K562 (cell line): Measurements from ENCODE around the gene TP73. TPM values are rescaled to one million over a fixed set of nuclear protein-coding genes. Genes with fewer than 3 reads are reported as not detected.

Experiments used
- CBFA2T3 ChIP-seq: fragments of 450-650 bp; IDR thresholded peaks from 2 replicates; pipeline ENCODE4 v1.6.1; 2017
- CGGBP1 ChIP-seq: fragments of 250-450 bp; sonication (Bioruptor Pico); IDR thresholded peaks from 2 replicates; pipeline ENCODE4 v1.9.0; 2021; ENCODE audit warnings: mild to moderate bottlenecking
- CREBBP ChIP-seq: IDR thresholded peaks from one replicate; pipeline ENCODE4 v1.6.1; 2012; ENCODE audit warnings: low read depth, mild to moderate bottlenecking, control low read depth, inconsistent platforms, low read length
- CXXC5 ChIP-seq: fragments of 250-450 bp; sonication (Bioruptor Pico); IDR thresholded peaks from 2 replicates; pipeline ENCODE4 v1.8.0; 2022; ENCODE audit warnings: inconsistent platforms, mild to moderate bottlenecking, moderate library complexity
- E2F3 ChIP-seq: fragments of 250-450 bp; sonication (Bioruptor Pico); IDR thresholded peaks from 2 replicates; pipeline ENCODE4 v1.4.0; 2020; ENCODE audit warnings: mild to moderate bottlenecking
- E2F6 ChIP-seq, 2 experiments: IDR thresholded peaks; 2 replicates each; pipeline ENCODE4 v1.6.1; 2011; ENCODE audit warnings: borderline replicate concordance in 1 of 2, control low read depth in 1 of 2, low read depth in 1 of 2, low read length in 1 of 2, mild to moderate bottlenecking in 1 of 2, mixed read lengths in 1 of 2, moderate library complexity in 1 of 2; ENCODE audit not compliant: insufficient read depth in 1 of 2, insufficient read length in 1 of 2, poor library complexity in 1 of 2, severe bottlenecking in 1 of 2; ENCODE audit errors: extremely low read depth in 1 of 2
- FOXJ3 ChIP-seq: sonication (generic); formaldehyde crosslinking; IDR thresholded peaks from 2 replicates; pipeline ENCODE4 v1.4.0; 2020; ENCODE audit warnings: mild to moderate bottlenecking, missing genetic modification reagents
- HES1 ChIP-seq: fragments of 450-650 bp; IDR thresholded peaks from 2 replicates; pipeline ENCODE4 v1.6.1; 2016; ENCODE audit warnings: low read depth, mild to moderate bottlenecking, moderate library complexity
- MGA ChIP-seq: fragments of 450-650 bp; IDR thresholded peaks from 2 replicates; pipeline ENCODE4 v1.6.1; 2016; ENCODE audit warnings: mild to moderate bottlenecking, moderate library complexity
- POLR2B ChIP-seq: fragments of 450-650 bp; IDR thresholded peaks from 2 replicates; pipeline ENCODE4 v1.6.1; 2018; ENCODE audit warnings: low read depth; ENCODE audit not compliant: partially characterized antibody
- PRPF4 ChIP-seq: fragments of 200-400 bp; formaldehyde crosslinking; IDR thresholded peaks from one replicate; pipeline ENCODE4 v1.6.1; 2017; ENCODE audit warnings: low read length, low read depth, mild to moderate bottlenecking; ENCODE audit not compliant: insufficient read depth, poor library complexity, severe bottlenecking
- RB1 ChIP-seq: fragments of 450-650 bp; IDR thresholded peaks from 2 replicates; pipeline ENCODE4 v1.6.1; 2017; ENCODE audit warnings: low read depth, mild to moderate bottlenecking
- SMARCC2 ChIP-seq: fragments of 450-650 bp; IDR thresholded peaks from 2 replicates; pipeline ENCODE4 v1.6.1; 2017; ENCODE audit warnings: antibody characterized with exemption, moderate library complexity, mild to moderate bottlenecking, low read depth
- SOX6 ChIP-seq: fragments of 450-650 bp; IDR thresholded peaks from 2 replicates; pipeline ENCODE4 v1.6.1; 2014; ENCODE audit warnings: mild to moderate bottlenecking
- ZNF77 ChIP-seq: fragments of 250-450 bp; sonication (Bioruptor Pico); IDR thresholded peaks from 2 replicates; pipeline ENCODE4 v1.5.0; 2020
- polyA plus RNA-seq, 8 experiments: library from polyadenylated mRNA; depleted of rRNA in 4 of 8; stranded (reverse) in 5 of 8; unstranded in 3 of 8; fragments of >200 nt; fragmentation: Nextera tagmentation in 2 of 8; fragmentation: Illumina TruSeq in 1 of 8; extraction: Ambion mirVana in 2 of 8; extraction: Trizol in 1 of 8; gene quantifications; 2 replicates each; pipeline versions ENCODE4 v1.2.1 to v1.2.3, GENCODE V29; 2011 to 2014; ENCODE audit warnings: inconsistent platforms in 1 of 8, missing spikeins in 1 of 8
- total RNA-seq, 7 experiments: library from RNA; depleted of rRNA in 6 of 7; stranded (reverse); fragments of >200 nt in 6 of 7; fragmentation: Illumina TruSeq in 2 of 7; extraction: Trizol in 2 of 7; gene quantifications; 2 replicates each; pipeline versions ENCODE4 v1.2.1 to v1.2.3, GENCODE V29; 2011 to 2021; ENCODE audit warnings: low replicate concordance in 1 of 7

Gene TP73
- total and polyA plus RNA-seq, 9 of the 15 experiments (the other 6 are each of a cell fraction or from before 2014, with no cell fraction given): 0.07 to 1.6 (median 0.40) TPM; not detected in 2

- TF ChIP-seq SMARCC2 (no peak), FOXJ3 (CRISPR knock-in tag) (no peak), HES1 (no peak), CGGBP1 (CRISPR knock-in tag) (peak; percentile 66; the same call in 1 of the 2 replicates), PRPF4 (no peak), E2F3 (CRISPR knock-in tag) (peak; percentile 78; the same call in 1 of the 2 replicates), ZNF77 (CRISPR knock-in tag) (no peak), RB1 (peak; percentile 86), CXXC5 (CRISPR knock-in tag) (peak; percentile 80), MGA (peak; percentile 88), E2F6 (IDR thresholded peaks at IDR 0.05; ENCODE audit: borderline replicate concordance in 1 of 2, extremely low read depth in 1 of 2, insufficient read depth in 1 of 2, insufficient read length in 1 of 2, low read depth in 1 of 2, low read length in 1 of 2, poor library complexity in 1 of 2, severe bottlenecking in 1 of 2) (peak; percentile 92 to 98), CREBBP (no peak), CBFA2T3 (peak; percentile 32), SOX6 (no peak), POLR2B (peak; percentile 63)
Measured at GRCh38 chr1:3772027-3772714, 119.9 kb downstream of the TP73 start (continued).
